Measurements from ENCODE around the gene TMUB1.

TMUB1 gene

DNA sequence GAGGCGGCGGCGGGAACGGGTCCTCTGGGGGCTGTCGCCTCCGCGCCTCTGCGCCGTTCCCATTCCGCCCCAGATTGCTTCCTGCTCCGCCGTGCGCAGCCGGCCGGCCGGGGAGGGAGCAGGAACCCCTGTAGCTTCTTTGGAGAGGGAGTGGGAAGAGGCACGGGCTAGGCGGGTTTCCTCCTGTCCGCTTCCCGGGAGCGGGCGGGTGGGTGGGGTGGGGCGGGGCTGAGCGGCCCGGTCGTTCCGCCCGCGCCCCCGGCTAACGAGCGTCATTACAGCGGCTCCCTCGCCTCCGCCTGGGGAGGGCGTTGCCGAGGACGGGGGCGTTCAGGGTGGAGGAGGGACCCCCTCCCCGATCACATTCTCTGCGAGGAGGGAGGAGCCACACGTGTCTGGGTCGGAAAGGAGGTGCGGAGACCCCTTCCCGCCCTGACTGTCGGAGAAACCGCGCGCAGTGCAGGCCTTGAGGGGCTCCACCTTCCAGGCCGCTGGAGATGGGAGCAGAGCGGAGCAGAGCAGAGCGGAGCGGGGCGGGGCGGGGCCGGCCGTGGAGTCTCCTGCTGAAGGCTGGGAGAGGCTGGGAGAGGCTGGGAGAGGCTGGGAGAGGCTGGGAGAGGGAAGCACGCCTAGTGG is 42.7 kb upstream of the TMUB1 start:
- Histone ChIP-seq H3K4me1 (ENCODE audit: control insufficient read depth, insufficient read depth, low read length) (peaks cover 5% of the 10 kb centered on the region), H3K9ac (ENCODE audit: low read depth, low read length) (no peak overlapping the region), H3K27me3 (ENCODE audit: control insufficient read depth, insufficient read depth, low read length) (peaks cover 24% of the 10 kb centered on the region), H3K36me3 (ENCODE audit: control insufficient read depth, insufficient read depth, low read length) (peaks cover 12% of the 10 kb centered on the region), H3K4me3 (ENCODE audit: low read depth, low read length) (peak overlapping the region; percentile 62), H3K9me3 (ENCODE audit: control insufficient read depth, insufficient read depth, low read length) (no peaks in the 10 kb centered on the region)

DNA sequence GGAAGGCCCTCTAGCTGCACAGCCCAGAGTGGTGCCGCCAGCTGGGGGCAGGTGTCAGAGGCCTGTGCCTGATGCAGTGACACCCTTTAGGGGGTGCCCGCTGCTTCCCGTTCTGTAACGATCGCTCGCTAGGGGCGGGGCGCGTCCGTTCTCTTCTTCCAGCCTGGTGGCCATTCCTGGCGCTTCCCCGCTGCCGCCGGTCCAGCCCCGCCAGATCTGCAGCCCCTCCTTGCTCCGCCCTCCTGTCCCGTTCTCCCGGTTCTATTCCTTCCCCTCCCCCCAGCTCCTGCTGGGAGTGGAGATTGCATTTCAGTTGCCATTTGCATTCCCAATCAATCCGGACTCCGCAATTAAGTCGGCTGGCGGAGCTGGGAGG is 42.2 kb upstream of the TMUB1 start:
- peak overlapping the region; percentile 62 for H3K4me3 ChIP-seq (ENCODE audit: low read depth, low read length)

DNA sequence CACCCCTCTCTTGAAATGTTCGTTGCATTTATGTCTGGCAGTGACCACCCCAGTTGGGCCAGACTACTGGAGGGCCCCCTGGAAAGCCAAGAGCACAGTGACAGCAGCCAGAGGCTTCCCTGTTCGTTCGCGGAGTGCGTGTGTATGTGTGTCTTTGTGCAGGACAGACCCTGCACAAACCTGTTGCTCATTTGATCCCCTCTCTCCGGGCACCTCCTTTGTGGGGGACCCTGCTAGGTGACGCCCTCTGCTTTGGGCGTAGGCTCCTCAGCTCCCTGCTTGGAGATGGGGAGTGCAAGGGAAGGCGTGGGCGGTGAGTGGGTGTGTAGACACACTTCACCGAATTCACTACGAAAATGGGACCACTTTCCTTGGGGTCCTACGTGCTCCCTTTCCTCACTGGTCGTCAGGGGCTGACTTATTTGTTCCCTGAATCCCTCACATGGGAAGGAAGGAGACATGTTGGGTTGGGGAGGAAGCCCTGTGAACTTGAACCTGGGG is 41.7 kb upstream of the TMUB1 start:
- Histone ChIP-seq H3K9me3 (ENCODE audit: control insufficient read depth, insufficient read depth, low read length) (no peaks in the 10 kb centered on the region), H3K9ac (ENCODE audit: low read depth, low read length) (no peak overlapping the region), H3K27me3 (ENCODE audit: control insufficient read depth, insufficient read depth, low read length) (peaks cover 24% of the 10 kb centered on the region), H3K36me3 (ENCODE audit: control insufficient read depth, insufficient read depth, low read length) (peaks cover 17% of the 10 kb centered on the region), H3K4me1 (ENCODE audit: control insufficient read depth, insufficient read depth, low read length) (peaks cover 5% of the 10 kb centered on the region), H3K4me3 (ENCODE audit: low read depth, low read length) (peak overlapping the region; percentile 62)

More for the DNA sequence above, 42.2 kb upstream of the TMUB1 start:
- Histone ChIP-seq H3K27me3 (ENCODE audit: control insufficient read depth, insufficient read depth, low read length) (peaks cover 24% of the 10 kb centered on the region), H3K4me1 (ENCODE audit: control insufficient read depth, insufficient read depth, low read length) (peaks cover 5% of the 10 kb centered on the region), H3K9ac (ENCODE audit: low read depth, low read length) (no peak overlapping the region), H3K9me3 (ENCODE audit: control insufficient read depth, insufficient read depth, low read length) (no peaks in the 10 kb centered on the region), H3K36me3 (ENCODE audit: control insufficient read depth, insufficient read depth, low read length) (peaks cover 14% of the 10 kb centered on the region)

DNA sequence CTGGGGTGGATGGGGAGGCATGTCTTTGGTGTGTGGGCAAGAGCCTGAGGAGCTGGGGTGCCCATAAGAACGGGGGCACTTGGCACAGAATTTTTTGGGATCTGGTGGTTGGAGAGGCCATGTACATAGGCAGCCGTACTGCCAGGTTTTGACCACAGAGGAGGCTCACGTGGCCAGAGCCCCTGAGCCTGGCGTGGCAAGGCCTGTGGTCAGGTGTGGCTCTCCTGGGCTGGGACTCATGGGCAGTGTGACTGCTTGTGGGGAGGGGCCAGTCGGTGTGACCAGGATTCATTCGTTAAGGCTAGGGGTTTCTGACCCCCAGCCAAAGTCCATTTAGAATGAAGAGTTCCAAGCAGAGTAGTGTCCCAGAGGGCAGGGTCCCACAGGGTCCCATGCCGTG is 41.2 kb upstream of the TMUB1 start:
- no peak overlapping the region for H3K4me3 ChIP-seq (ENCODE audit: low read depth, low read length)
- H3K4me1 ChIP-seq (ENCODE audit: control insufficient read depth, insufficient read depth, low read length), result peaks cover 5% of the 10 kb centered on the region
- H3K27me3 ChIP-seq (ENCODE audit: control insufficient read depth, insufficient read depth, low read length), result peaks cover 24% of the 10 kb centered on the region
- H3K36me3 ChIP-seq (ENCODE audit: control insufficient read depth, insufficient read depth, low read length), result peaks cover 20% of the 10 kb centered on the region
- no peaks in the 10 kb centered on the region for H3K9me3 ChIP-seq (ENCODE audit: control insufficient read depth, insufficient read depth, low read length)
- H3K9ac ChIP-seq (ENCODE audit: low read depth, low read length), result no peak overlapping the region

DNA sequence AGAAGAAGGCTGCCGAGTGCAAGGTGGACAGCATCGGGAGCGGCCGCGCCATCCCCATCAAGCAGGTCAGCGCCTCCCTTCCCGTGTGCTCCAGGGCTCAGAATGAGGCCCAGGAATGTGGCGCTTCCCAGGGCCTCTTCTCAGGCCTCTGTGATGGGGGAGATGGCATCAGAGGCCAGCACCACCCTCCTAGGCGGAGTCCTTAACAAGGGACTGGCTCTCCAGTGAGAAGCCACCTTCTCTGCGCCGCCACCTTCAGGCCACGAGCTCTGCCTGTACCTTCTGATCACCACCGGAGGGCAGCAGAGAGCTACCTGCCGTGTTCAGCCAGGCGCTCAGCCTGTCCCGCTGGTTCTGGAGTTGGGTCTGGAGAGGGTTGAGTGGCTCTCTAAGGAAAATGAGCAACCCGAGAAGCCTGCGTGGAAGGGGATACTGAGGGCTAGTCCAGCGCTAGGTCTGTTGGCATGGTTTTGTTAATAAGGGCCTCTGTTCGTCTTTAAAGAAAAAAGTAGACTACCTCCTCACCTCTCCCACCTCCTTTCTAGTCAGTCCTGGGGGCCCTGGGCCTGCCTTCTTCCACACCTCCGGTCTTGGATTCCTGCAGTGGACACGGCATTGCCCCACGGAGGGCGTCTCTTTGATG is 40.6 kb upstream of the TMUB1 start:
- no peaks in the 10 kb centered on the region for H3K9me3 ChIP-seq (ENCODE audit: control insufficient read depth, insufficient read depth, low read length)
- no peak overlapping the region for H3K9ac ChIP-seq (ENCODE audit: low read depth, low read length)
- peaks cover 5% of the 10 kb centered on the region for H3K4me1 ChIP-seq (ENCODE audit: control insufficient read depth, insufficient read depth, low read length)
- H3K36me3 ChIP-seq (ENCODE audit: control insufficient read depth, insufficient read depth, low read length), result peaks cover 18% of the 10 kb centered on the region
- H3K4me3 ChIP-seq (ENCODE audit: low read depth, low read length), result no peak overlapping the region
- peaks cover 24% of the 10 kb centered on the region for H3K27me3 ChIP-seq (ENCODE audit: control insufficient read depth, insufficient read depth, low read length)

DNA sequence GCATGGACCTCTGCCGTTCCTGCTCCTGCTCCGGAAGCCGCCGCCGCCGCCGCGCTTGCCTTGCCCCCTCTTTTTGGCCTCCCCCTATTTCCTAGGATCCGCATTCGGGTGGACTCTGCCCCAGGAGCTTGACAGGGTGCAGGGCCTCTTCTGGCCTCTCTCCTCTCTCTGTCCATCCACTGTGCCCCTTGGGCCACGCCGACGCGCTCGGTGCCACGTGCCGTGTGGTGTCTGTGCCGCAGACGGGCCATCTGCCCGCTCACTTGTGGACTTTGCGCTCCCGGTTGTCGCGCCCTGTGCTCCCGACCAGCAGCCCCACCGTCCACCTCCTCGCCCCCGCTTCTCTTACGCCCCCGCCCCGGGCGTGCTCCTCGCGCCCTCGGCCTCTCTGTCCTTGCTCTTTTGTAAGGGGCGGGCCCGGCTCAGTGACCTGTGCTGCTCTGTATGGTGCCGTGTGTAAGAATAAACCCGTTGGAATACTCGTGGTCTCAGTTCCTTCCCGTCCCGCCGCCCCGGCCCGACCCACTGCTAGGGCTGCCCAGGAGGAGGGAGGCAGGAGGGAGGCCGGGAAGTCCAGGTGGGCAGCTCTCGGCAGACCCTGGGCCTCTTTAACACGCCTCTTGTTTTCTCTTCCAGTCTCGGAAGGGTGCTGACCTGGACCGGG is 40.0 kb upstream of the TMUB1 start:
- Histone ChIP-seq H3K9me3 (ENCODE audit: control insufficient read depth, insufficient read depth, low read length) (no peaks in the 10 kb centered on the region), H3K4me3 (ENCODE audit: low read depth, low read length) (no peak overlapping the region), H3K27me3 (ENCODE audit: control insufficient read depth, insufficient read depth, low read length) (peaks cover 24% of the 10 kb centered on the region), H3K9ac (ENCODE audit: low read depth, low read length) (no peak overlapping the region), H3K4me1 (ENCODE audit: control insufficient read depth, insufficient read depth, low read length) (peaks cover 5% of the 10 kb centered on the region), H3K36me3 (ENCODE audit: control insufficient read depth, insufficient read depth, low read length) (peaks cover 21% of the 10 kb centered on the region)

DNA sequence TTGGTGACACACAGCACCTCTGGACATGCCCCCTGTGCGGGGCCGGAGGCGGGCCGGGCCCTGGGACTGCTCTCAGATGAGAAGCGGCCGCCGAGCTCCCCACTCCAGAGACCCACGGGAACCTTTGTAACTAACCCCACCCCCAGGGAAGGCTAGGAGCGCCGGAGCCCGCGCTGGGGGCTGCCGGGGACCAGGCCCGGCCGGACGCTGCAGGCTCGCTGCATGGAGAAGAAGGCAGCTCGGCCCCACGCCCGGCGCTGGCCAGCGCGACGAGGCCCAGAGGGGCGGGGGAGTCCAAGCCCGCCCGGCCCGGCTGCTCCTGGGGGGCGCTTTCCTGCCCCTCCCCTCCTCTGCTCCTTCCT is 39.5 kb upstream of the TMUB1 start:
- Histone ChIP-seq H3K4me1 (ENCODE audit: control insufficient read depth, insufficient read depth, low read length) (peaks cover 5% of the 10 kb centered on the region), H3K27me3 (ENCODE audit: control insufficient read depth, insufficient read depth, low read length) (peaks cover 24% of the 10 kb centered on the region), H3K9me3 (ENCODE audit: control insufficient read depth, insufficient read depth, low read length) (no peaks in the 10 kb centered on the region), H3K4me3 (ENCODE audit: low read depth, low read length) (no peak overlapping the region), H3K9ac (ENCODE audit: low read depth, low read length) (no peak overlapping the region), H3K36me3 (ENCODE audit: control insufficient read depth, insufficient read depth, low read length) (peaks cover 21% of the 10 kb centered on the region)

DNA sequence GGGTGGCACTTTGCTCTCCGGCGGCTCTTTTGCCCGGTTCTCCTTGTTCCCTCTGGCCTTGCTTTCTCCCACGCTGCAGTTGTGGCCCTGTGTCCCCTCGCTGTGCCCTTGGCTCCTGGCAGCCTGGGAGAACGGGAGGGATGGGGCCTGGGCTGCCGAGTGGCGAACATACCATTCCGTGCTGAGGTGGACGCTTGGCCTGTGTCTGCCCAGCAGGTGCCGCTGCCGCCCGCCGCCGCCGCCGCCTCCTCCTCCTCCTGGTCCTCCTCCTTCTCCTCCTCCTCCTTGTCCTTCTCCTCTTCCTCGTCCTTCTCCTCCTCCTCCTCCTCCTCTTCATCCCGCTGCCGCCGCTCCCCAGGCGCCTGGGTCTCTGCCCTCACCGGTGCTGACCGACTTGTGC is 39.0 kb upstream of the TMUB1 start:
- H3K27me3 ChIP-seq (ENCODE audit: control insufficient read depth, insufficient read depth, low read length), result peaks cover 19% of the 10 kb centered on the region
- no peak overlapping the region for H3K4me3 ChIP-seq (ENCODE audit: low read depth, low read length)
- no peak overlapping the region for H3K9ac ChIP-seq (ENCODE audit: low read depth, low read length)
- H3K36me3 ChIP-seq (ENCODE audit: control insufficient read depth, insufficient read depth, low read length), result peaks cover 21% of the 10 kb centered on the region
- no peaks in the 10 kb centered on the region for H3K9me3 ChIP-seq (ENCODE audit: control insufficient read depth, insufficient read depth, low read length)
- H3K4me1 ChIP-seq (ENCODE audit: control insufficient read depth, insufficient read depth, low read length), result peaks cover 5% of the 10 kb centered on the region

DNA sequence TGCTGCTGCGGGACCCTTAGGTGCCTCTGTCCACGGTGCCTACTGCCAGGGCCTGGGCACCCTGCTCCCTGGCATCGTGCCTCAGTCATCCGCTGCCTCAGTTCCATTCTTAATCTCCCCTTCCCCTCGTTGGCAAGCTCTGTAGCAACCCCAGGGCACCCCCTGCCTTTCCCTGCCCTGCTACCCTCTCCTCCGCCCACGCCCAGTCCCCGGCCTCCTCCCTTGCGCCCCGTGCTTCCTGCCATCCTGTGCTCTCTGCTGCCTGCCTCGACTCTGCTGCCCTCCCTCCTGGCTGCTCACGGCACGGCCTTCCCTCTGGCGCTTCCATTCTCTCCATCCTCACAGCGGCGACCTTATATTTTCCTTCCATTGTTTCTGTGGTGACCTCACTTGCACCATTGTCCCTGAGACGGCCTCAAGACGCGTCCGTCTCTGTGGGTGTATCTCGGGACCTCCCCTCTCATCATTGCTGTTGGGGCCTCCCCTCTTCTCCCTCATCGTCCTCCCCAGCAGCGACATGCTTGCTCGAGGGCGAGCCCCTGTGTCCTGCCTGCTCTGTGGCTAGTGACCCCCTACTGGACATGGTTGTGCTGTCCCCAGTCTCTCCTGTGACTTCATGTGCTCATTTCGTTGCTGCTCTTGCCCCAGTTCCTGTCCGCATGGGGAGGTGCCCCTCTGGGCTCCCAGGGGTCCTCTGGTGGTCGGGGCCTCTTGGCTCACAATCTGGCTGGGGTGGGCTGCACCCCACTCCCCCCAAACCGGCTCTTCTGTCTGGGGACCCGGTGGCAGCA is 38.3 kb upstream of the TMUB1 start:
- H3K4me3 ChIP-seq (ENCODE audit: low read depth, low read length), result no peak overlapping the region
- H3K36me3 ChIP-seq (ENCODE audit: control insufficient read depth, insufficient read depth, low read length), result peaks cover 21% of the 10 kb centered on the region
- H3K9me3 ChIP-seq (ENCODE audit: control insufficient read depth, insufficient read depth, low read length), result no peaks in the 10 kb centered on the region
- H3K27me3 ChIP-seq (ENCODE audit: control insufficient read depth, insufficient read depth, low read length), result peaks cover 14% of the 10 kb centered on the region
- H3K9ac ChIP-seq (ENCODE audit: low read depth, low read length), result no peak overlapping the region
- H3K4me1 ChIP-seq (ENCODE audit: control insufficient read depth, insufficient read depth, low read length), result peaks cover 1% of the 10 kb centered on the region

DNA sequence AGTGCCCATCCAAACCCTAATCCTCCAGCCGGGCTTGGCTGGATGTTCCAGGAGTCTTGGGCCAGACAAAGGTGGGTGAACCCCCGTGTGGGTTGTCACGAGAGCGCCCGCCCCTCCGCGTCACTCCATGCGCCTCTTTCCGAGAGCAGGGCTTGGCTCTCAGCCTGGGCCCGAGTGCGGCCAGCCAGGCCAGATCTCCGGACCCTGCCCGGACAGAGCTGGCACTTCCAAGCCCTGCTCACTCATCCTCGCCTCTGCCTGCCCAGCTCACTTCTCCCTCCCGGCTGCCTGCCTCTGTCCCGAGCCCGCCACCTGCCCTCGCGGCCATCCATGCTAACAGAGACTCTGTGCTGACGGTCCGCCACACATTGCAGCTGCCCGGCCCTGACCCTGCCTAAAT is 37.6 kb upstream of the TMUB1 start:
- Histone ChIP-seq H3K9me3 (ENCODE audit: control insufficient read depth, insufficient read depth, low read length) (no peaks in the 10 kb centered on the region), H3K4me1 (ENCODE audit: control insufficient read depth, insufficient read depth, low read length) (peaks cover under 1% of the 10 kb centered on the region), H3K4me3 (ENCODE audit: low read depth, low read length) (no peak overlapping the region), H3K36me3 (ENCODE audit: control insufficient read depth, insufficient read depth, low read length) (peaks cover 25% of the 10 kb centered on the region), H3K27me3 (ENCODE audit: control insufficient read depth, insufficient read depth, low read length) (peaks cover 14% of the 10 kb centered on the region), H3K9ac (ENCODE audit: low read depth, low read length) (no peak overlapping the region)

DNA sequence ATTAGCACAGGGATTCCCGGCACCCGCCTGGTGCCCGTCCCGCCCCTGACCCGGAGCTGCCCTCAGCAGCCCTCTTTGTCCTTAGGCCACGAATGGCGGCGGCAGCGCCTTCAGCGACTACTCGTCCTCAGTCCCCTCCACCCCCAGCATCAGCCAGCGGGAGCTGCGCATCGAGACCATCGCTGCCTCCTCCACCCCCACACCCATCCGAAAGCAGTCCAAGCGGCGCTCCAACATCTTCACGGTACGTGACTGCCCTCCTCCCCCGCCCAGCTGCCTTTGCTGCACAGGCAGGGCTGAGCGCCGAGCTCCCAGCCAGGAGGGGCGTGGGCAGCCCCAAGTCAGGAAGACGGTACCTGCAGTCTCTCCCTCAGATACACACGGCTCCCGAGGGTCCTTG is 36.6 kb upstream of the TMUB1 start:
- Histone ChIP-seq H3K4me3 (ENCODE audit: low read depth, low read length) (no peak overlapping the region), H3K36me3 (ENCODE audit: control insufficient read depth, insufficient read depth, low read length) (peaks cover 25% of the 10 kb centered on the region), H3K4me1 (ENCODE audit: control insufficient read depth, insufficient read depth, low read length) (peaks cover 2% of the 10 kb centered on the region), H3K27me3 (ENCODE audit: control insufficient read depth, insufficient read depth, low read length) (peaks cover 12% of the 10 kb centered on the region), H3K9me3 (ENCODE audit: control insufficient read depth, insufficient read depth, low read length) (no peaks in the 10 kb centered on the region), H3K9ac (ENCODE audit: low read depth, low read length) (no peak overlapping the region)

Data from iPS-15b (cell line).